PC-9 (cell line): Measurements from ENCODE around the gene GPR179.
"Not testable (repeated sequence)": the region's sequence is repeated elsewhere in the genome, so short reads cannot be mapped to it uniquely, and the experiment has no call there.

ENCODE experiments used
- EZH2 ChIP-seq: fragments of 200-600 bp; sonication (generic); IDR thresholded peaks from 2 replicates; pipeline ENCODE4 v1.8.0; 2017; ENCODE audit warnings: antibody characterized with exemption, low read depth
- TF ChIP-seq, protein P1 (sequence below): fragments of 200-600 bp; sonication (generic); conservative IDR thresholded peaks from 2 replicates; pipeline ENCODE4 v1.6.1; 2017; ENCODE audit warnings: mixed run types, antibody characterized with exemption, mild to moderate bottlenecking, moderate library complexity

DNA sequence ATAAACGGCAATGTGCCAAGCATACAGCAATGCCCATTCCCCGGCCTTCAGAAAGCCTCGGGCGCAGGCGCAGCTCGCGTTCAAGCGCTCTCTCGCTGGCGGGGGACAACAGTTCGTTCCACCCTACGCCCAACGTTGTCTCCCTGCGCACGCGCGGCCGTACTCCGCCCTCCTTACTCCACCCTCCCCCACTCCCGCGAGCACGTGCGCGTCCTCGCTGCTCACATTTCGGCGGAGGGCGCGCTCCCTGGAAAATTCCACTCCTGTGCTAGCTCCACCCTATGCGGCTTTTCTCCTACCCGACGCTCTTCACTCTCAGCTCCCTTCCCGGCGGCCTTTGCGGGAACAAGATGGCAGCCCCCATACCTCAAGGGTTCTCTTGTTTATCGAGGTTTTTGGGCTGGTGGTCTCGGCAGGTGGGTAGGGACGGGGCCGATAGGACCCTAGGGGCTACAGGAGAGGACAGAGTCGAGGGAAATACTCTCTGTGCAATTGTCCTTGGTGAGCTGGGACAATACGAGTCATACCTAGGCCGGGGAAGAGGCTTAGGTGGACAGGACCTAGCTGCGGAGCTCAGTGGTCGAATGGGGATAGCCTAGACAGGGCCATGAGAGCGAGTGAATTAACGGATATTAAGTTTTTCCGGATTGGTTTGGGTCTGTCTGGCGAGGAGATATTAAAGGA, 46.8 kb downstream of the GPR179 start, which contains the start of gene MRPL45:
- TF ChIP-seq, protein P1, sequence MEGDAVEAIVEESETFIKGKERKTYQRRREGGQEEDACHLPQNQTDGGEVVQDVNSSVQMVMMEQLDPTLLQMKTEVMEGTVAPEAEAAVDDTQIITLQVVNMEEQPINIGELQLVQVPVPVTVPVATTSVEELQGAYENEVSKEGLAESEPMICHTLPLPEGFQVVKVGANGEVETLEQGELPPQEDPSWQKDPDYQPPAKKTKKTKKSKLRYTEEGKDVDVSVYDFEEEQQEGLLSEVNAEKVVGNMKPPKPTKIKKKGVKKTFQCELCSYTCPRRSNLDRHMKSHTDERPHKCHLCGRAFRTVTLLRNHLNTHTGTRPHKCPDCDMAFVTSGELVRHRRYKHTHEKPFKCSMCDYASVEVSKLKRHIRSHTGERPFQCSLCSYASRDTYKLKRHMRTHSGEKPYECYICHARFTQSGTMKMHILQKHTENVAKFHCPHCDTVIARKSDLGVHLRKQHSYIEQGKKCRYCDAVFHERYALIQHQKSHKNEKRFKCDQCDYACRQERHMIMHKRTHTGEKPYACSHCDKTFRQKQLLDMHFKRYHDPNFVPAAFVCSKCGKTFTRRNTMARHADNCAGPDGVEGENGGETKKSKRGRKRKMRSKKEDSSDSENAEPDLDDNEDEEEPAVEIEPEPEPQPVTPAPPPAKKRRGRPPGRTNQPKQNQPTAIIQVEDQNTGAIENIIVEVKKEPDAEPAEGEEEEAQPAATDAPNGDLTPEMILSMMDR: not testable (repeated sequence)
- TF ChIP-seq EZH2: not testable (repeated sequence)
